Stomach (tissue), 4 donors: ENCODE results near the gene PAPSS1.
"Not testable (repeated sequence)": the region's sequence is repeated elsewhere in the genome, so short reads cannot be mapped to it uniquely, and the experiment has no call there.

Source experiments
- EP300 ChIP-seq: sonication (generic); formaldehyde crosslinking; IDR thresholded peaks from one replicate; pipeline ENCODE4 v1.6.1; 2017; ENCODE audit warnings: antibody characterized with exemption
- POLR2A ChIP-seq, 4 donors: fragments of 450-650 bp; IDR thresholded peaks; one replicate each; pipeline ENCODE4 v1.6.1; 2016; ENCODE audit warnings: antibody characterized with exemption in 4 of 4, control low read depth in 2 of 4, mild to moderate bottlenecking in 1 of 4, moderate library complexity in 1 of 4
- POLR2AphosphoS5 ChIP-seq, 3 donors: sonication (generic); formaldehyde crosslinking; IDR thresholded peaks; one replicate each; pipeline ENCODE4 v1.6.1; 2016; ENCODE audit warnings: antibody characterized with exemption in 3 of 3
- TF ChIP-seq, protein P1 (sequence below), 7 experiments: fragments of 450-650 bp in 4 of 7; fragments of 200-600 bp in 3 of 7; sonication (generic) in 3 of 7; IDR thresholded peaks; one replicate each; pipeline ENCODE4 v1.5.1; 2016 to 2019; ENCODE audit warnings: antibody characterized with exemption in 7 of 7, control low read depth in 2 of 7, mild to moderate bottlenecking in 1 of 7

DNA sequence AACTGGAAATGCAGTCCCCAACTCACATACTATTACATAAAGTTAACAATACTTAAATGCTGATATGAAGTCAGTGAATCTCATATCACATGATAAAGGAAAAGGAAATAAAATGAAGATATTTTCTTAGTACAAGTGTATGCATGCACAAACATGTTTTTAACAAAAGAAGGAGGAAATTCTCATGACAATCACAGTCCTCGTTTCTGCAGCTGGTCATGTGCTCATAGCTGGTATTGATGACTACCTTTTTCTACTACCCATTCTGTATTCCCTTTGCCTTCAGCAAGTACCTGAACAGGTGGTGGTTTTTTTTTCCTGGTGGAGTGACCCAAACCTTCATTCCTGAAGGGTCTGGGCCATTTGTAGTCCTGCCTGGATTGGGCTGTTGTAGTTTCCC lies 3.3 kb upstream of the PAPSS1 start:
- TF ChIP-seq, protein P1, sequence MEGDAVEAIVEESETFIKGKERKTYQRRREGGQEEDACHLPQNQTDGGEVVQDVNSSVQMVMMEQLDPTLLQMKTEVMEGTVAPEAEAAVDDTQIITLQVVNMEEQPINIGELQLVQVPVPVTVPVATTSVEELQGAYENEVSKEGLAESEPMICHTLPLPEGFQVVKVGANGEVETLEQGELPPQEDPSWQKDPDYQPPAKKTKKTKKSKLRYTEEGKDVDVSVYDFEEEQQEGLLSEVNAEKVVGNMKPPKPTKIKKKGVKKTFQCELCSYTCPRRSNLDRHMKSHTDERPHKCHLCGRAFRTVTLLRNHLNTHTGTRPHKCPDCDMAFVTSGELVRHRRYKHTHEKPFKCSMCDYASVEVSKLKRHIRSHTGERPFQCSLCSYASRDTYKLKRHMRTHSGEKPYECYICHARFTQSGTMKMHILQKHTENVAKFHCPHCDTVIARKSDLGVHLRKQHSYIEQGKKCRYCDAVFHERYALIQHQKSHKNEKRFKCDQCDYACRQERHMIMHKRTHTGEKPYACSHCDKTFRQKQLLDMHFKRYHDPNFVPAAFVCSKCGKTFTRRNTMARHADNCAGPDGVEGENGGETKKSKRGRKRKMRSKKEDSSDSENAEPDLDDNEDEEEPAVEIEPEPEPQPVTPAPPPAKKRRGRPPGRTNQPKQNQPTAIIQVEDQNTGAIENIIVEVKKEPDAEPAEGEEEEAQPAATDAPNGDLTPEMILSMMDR (IDR thresholded peaks at IDR 0.05) = not testable (repeated sequence)
- not testable (repeated sequence) for TF ChIP-seq POLR2A (IDR thresholded peaks at IDR 0.05); EP300; POLR2AphosphoS5 (IDR thresholded peaks at IDR 0.05)
